Left renal pelvis (tissue), 4 donors: ENCODE measurements around the gene CIITA. TPM values are rescaled to one million over a fixed set of nuclear protein-coding genes. Genes with fewer than 3 reads are reported as not detected.
A peak's percentile ranks its signal among the peaks of the same experiment; 100 is the strongest.

Experiments used
- DNase-seq, 4 donors: peaks; one replicate each; pipeline ENCODE4 v3.0.0-alpha.2; 2013; ENCODE audit warnings: low read depth in 4 of 4, low spot score in 3 of 4
- polyA plus RNA-seq, 4 donors: library from polyadenylated mRNA; unstranded; fragments of 120-200 nt; gene quantifications; one replicate each; pipeline ENCODE4 v1.2.1, GENCODE V29; 2013; ENCODE audit not compliant: insufficient read length in 4 of 4

CIITA gene
- polyA plus RNA-seq, 4 donors = 2.3 to 6.7 (median 5.6) TPM

DNA sequence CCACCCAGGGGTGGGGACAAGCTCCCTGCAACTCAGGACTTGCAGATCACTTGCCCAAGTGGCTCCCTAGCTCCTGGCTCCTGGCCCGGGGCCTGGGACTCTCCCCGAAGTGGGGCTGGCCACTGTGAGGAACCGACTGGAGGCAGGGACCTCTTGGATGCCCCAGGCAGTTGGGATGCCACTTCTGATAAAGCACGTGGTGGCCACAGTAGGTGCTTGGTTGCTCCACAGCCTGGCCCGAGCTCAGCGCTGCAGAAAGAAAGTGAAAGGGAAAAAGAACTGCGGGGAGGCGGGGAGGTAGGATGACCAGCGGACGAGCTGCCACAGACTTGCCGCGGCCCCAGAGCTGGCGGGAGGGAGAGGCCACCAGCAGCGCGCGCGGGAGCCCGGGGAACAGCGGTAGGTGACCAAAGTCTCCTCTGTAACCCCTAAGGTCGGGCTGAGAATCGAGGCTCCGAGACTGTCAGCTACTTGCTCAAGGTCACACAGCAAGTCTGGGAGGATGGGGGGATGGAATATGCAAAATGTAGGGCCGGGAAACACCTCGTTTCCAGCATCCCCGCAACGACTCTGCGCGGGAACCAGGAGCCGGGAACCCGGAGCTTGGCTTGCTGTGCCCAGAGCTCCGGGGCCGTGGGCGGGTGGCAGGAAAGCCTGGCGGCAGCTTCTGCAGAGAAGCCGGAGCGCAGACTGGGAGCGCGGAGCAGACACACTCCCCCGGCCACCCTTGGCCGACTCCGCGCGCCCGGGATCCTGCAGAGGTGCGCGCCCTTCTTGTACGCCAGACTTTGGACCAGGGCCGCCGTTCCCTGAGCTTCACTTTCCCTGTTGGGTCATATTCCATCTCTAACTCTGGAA, 1.9 kb downstream of the CIITA start:
- DNase-seq = no peak

DNA sequence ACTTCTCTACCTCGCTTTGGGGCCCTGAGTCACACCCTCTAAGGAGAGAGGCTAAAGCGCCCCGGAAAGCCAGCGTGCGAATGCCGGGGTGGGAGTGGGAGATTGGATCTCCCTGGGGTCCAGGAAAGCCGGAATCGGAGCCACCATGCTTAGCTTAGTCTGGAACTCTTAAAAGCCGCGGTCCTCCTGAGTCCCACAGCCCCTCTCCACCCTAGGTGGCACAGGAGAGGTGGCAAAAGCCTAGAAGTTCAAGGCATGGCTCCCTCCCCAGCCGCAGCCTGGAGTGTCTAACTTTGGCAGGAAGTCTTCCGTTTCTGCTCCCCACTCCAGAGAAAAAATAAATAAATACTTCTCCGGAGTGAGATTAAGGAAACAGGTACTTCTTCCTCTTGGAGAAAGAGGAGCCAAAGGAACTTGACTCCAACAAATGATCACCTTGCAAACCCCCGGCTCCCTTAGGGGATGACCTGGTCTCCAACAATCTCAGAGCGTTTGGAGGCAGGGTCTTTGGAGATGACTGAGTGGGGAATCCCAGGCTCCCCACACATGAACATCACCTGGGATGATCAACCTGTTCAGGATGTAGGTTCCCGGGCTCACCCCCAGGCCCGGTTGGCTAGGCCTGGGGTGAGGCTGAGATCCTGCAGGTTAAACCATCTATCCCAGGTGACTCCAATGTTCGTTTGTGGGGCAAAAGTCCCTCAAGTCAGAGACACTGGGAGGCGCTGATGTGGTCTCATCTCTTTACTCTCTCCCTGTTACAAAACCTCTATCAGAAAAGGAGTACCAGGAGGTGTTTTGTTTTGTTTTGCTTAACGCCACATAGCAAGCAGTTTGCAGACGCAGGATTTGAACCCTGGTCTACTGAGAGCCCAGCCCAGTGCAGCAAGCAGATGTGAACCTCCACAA, 2.9 kb downstream of the CIITA start:
- DNase-seq = no peak

DNA sequence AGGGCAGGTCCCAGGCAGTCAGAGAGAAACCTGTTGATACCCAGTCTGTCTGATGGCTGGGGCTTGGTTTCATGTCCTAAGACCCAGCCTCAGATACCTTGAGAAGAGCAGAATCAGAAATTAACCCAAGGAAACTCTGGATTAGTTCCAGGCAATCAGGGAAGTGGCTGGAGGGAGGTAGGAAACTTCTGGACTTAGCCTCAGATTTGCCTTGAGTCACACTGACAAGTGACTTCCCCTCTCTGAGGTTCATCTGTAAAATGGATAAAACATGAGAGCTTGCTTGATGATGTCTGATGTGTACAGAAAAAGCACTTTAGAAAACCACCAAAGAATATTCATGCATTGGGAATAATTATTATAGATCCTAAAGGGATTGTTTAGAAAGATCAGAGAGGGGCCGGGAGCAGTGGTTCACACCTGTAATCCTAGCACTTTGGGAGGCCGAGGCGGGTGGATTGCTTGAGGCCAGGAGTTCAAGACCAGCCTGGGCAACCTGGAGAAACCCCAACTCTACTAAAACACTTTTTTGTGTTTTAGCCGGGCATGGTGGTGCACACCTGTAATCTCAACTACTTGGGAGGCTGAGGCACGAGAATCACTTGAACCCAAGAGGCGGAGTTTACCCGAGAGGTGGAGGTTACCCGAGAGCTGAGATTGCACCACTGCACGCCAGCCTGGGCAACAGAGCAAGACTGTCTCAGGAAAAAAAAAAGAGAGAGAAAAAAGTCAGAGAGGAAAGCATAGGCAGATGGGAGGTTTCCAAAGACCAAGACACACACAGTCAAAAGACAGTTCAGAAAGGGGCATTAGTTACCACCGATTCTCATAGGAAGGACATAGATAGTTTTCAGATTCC, 3.8 kb downstream of the CIITA start:
- DNase-seq = no peak

DNA sequence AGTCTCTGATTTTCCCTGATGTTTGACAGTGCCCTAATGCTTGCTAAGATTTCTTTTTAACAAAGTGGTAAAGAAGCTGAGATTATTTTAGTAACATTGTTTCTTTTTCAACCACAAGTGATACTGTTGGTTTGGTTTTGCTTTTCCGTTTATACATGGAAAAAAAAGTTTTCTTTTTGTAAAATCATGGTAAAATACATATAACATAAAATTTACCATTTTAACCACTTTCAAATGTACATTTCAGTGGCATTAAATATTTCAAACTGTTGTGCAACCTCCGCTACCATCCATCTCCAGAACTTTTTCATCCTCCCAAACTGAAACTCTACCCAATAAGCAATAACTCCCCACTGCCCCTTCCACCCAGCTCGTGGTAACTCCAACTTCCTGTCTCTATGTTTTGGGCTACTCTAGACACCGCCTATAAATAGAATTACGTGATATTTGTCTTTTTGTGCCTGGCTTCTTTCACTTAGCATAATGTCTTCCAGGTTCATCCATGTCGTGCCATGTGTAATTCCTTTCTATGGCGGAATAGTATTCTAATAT, 4.6 kb downstream of the CIITA start:
- DNase-seq = no peak

DNA sequence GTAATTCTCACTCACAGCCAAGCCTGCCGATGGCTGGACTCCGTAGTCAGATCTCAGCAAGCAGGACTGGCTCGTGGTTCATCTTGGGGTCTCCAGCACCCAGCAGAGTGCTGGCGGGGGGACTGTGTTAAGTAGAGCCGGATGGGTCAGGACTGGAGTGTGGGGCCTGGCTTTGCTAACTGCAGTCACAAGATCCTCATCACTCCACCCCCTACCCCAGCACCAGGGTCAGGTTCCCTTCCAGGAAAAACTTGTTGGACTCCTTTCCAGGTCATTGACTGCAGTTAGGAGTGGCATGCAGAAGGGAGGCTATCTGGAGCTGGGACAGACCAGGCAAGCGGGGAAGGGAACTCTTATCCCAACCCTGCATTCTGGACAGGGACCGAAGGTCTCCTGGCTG, 6.0 kb downstream of the CIITA start:
- peak; percentile 58 to 71 (median 64) for DNase-seq

DNA sequence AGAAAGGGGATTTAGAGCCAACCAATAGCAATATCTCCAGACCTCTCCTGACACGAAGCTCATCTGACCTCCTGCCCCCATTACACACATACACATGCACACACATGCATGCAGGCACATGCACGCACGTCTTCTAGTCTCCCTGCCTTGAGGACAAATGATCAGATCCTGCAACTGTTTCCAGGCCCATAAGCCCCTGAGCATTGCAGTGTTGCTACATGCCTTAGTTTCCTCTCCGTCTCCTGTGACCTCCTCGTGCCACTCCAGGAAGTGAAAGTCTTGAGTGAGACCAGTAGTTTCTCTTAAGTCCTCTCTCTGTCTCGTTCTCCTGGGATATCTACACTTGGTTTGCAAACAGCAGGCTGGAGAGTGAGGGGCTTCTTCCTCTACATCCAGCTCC, 8.2 kb downstream of the CIITA start:
- DNase-seq = no peak

DNA sequence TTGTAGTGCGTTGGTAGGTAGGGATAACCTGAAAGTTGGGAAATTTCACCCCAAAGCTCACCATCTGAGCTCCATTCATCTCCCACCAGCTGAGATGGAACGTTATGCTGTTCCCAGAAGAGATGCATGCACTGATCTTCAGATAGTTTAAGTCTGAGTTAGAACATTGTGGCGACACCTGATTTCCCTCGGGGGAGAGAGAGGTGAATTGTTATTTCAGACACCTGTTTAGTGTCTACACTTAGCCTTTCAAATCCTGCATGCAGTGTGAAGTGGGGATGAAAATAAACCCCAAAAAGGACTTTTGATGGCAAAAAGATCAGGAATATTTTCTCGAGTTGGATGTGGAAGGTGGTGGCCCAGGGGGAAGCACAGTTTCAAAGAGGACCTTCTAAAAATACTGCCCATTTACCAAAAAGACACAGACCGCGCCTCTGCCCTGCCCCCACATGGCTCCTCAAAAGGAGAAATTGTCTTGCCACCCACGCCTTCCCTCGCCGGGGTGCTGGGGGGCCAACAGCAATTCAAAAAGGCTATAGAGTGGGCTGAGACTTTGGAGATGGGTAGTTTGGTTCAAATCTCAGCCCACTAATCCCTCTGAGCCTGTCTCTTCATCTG, 11.4 kb downstream of the CIITA start:
- DNase-seq = no peak

DNA sequence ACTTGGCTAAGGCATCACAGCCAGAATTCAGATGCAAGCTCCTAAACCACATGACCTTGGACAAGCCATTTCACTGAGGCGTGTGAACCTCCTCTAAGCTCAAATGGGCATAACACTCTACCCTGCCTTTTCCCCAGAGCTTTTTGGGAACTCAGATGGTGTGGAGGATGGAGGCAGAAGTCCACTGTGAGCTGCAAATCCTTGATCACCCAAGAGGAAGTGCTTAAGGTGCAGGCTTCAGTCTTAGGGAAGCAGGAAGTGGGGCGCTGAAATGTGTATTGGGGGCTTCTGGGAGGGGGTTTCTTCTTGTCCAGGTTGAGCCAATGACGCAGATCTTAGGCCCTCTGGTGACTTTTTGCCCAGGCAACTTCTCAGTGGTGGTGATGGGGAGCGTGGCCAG, 12.9 kb downstream of the CIITA start:
- DNase-seq = no peak

DNA sequence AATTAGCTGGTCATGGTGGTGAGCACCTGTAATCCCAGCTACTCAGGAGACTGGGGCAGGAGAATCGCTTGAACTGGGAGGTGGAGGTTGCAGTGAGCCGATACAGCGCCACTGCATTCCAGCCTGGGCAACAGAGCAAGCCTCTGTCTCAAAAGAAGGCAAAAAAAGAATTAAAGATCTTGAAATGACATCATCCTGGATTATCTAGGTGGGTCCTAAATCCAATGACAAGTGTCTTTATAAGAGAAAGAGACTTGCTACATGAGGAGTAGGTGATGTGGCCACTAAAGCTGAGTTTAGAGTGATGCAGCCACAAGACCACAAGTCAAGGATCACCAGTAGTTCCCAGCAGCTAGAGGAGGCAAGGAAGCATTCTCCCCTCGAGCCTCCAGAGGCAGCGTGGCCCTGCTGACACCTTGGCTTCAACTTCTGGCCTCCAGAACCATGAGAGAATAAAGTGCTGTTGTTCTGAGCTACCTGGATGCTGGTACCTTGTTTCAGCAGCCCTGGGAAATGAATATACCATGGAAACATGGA, 15.8 kb downstream of the CIITA start:
- DNase-seq = no peak

DNA sequence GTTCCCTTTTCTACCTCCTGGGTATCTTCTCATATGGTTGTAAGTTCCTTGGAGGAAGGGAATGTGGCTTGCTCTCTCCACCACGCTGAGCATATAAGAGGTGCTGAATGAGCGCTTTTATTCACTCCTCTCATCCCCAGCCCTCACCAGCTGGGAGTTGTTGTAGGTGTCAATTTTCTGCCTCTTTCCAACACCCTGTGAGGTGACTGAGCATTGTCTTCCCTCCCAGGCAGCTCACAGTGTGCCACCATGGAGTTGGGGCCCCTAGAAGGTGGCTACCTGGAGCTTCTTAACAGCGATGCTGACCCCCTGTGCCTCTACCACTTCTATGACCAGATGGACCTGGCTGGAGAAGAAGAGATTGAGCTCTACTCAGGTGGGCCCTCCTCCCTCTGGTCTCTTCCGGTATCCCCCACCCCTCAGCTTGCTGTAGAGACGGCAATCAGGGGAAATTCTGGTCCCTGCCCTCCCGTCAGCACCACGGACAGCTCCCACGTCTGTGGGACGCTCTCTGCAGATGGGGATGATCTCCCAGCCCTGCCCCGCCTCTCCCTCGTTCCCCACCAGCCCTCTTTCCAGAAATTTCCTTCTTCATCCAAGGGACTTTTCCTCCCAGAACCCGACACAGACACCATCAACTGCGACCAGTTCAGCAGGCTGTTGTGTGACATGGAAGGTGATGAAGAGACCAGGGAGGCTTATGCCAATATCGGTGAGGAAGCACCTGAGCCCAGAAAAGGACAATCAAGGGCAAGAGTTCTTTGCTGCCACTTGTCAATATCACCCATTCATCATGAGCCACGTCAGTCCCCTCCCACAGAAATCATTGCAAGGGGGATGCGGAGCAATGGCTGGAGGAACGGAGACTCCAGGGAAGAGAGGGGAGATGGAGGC, 18.3 kb downstream of the CIITA start:
- peak in 3 of 4 donors; percentile 49 to 60 (median 52) for DNase-seq

DNA sequence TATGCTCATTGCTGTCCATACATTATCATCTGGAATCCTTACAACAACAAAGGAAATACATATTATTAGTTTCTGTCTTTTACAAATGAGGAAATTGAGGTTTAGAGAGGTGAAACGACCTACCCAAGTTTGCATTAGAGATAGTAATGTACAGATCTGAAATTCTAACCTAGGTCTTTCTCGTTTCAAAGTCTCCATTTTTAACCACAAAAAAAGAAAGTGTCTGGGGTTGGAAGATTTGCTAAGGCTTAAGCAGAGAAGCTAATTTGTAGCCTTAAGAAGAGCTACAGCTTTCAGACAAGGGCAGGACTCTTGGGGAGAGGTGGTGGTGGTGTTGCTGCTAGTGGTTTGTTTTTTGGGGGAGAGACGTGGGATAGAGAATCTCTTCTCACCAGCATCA, 19.2 kb downstream of the CIITA start:
- no peak for DNase-seq

DNA sequence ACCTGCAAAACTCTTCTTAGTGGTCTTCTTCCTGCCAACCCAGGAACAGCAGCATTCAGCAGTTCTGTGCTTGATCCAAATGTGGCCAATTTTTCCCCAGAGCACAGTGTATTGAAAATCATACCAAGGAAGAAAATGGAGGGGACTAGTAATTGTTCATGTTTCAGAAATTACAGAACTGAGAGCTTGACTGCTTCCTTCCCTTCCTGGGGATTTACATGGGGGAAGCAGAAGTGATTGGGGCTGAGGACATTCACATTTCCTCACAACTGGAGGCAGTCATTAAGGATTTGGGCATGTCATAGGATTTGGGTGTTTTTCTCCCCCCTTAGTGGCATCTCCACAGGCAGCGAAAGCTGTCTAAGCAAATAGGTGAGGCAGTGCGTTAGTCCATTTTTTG, 19.7 kb downstream of the CIITA start:
- no peak for DNase-seq

DNA sequence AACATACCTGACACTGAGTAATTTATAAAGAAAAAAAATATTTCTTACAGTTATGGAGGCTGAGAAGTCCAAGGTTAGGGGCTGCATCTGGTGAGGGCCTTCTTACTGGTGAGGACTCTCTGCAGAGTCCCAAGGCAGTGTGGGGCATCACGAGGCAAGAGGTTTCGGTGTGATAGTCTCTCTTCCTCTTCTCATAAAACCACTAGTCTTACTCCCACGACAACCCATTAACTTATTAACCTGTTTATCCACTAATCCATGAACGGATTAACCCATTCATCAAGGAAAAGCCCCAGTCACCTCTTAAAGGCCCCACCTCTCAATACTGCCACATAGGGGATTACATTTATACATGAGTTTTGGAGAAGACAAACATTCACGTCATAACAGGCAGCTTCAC, 20.1 kb downstream of the CIITA start:
- no peak for DNase-seq

DNA sequence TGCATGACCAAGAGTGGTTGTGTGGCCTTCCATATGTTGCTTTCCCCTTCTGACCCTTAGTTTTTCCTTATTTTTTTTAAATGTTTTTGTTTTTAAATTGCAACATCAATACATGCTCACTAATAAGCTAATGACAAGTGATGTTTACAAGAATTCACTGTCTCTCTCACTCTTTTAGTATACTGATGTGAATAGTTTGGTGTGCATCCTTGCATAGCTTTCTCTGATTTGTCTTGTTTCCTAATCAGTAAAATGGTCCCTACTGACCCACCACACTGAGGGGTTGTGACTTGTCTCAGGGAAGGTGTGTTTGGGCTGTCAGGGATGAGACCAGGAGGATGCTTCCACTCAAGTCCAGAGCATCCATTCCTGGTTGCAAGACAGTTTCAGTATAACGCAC, 26.0 kb downstream of the CIITA start:
- no peak for DNase-seq

DNA sequence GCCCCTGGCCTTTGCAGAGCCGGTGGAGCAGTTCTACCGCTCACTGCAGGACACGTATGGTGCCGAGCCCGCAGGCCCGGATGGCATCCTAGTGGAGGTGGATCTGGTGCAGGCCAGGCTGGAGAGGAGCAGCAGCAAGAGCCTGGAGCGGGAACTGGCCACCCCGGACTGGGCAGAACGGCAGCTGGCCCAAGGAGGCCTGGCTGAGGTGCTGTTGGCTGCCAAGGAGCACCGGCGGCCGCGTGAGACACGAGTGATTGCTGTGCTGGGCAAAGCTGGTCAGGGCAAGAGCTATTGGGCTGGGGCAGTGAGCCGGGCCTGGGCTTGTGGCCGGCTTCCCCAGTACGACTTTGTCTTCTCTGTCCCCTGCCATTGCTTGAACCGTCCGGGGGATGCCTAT, 29.5 kb downstream of the CIITA start:
- no peak for DNase-seq

DNA sequence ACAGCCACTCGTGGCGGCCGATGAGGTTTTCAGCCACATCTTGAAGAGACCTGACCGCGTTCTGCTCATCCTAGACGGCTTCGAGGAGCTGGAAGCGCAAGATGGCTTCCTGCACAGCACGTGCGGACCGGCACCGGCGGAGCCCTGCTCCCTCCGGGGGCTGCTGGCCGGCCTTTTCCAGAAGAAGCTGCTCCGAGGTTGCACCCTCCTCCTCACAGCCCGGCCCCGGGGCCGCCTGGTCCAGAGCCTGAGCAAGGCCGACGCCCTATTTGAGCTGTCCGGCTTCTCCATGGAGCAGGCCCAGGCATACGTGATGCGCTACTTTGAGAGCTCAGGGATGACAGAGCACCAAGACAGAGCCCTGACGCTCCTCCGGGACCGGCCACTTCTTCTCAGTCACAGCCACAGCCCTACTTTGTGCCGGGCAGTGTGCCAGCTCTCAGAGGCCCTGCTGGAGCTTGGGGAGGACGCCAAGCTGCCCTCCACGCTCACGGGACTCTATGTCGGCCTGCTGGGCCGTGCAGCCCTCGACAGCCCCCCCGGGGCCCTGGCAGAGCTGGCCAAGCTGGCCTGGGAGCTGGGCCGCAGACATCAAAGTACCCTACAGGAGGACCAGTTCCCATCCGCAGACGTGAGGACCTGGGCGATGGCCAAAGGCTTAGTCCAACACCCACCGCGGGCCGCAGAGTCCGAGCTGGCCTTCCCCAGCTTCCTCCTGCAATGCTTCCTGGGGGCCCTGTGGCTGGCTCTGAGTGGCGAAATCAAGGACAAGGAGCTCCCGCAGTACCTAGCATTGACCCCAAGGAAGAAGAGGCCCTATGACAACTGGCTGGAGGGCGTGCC, 30.1 kb downstream of the CIITA start:
- DNase-seq = no peak

DNA sequence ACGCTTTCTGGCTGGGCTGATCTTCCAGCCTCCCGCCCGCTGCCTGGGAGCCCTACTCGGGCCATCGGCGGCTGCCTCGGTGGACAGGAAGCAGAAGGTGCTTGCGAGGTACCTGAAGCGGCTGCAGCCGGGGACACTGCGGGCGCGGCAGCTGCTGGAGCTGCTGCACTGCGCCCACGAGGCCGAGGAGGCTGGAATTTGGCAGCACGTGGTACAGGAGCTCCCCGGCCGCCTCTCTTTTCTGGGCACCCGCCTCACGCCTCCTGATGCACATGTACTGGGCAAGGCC, 30.7 kb downstream of the CIITA start:
- no peak for DNase-seq

DNA sequence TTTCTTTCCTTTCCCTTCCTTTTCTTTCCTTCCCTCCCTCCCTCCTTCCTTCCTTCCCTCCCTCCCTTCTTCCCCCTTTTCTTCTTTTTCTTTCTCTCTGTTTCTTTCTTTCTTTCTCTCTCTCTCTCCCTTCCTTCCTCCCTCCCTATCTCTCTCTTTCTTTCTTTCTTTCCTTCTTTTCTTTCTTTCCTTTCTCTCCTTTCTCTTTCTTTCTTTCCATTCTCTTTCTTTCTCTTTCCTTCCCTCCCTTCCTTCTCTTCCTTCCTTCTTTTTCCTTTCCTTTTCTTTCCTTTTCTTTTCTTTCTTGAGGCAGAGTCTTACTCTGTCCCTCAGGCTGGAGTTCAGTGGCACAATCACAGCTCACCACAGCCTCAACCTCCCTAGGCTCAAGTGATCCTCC, 34.3 kb downstream of the CIITA start:
- no peak for DNase-seq
